GM18505 (cell line): Measurements from ENCODE around the gene FOXN3.
A peak's percentile ranks its signal among the peaks of the same experiment; 100 is the strongest.

Experiments
- ATAC-seq: cut with Tn5 transposase; IDR thresholded peaks from one replicate; pipeline ENCODE4 v1.9.1; 2021; ENCODE audit not compliant: unreplicated experiment
- POLR2A ChIP-seq: IDR thresholded peaks from 4 replicates; pipeline ENCODE4 v1.6.1; 2011; ENCODE audit warnings: borderline replicate concordance; ENCODE audit not compliant: insufficient read depth, insufficient read length; ENCODE audit errors: extremely low read depth

The FOXN3 gene

GRCh38 chr14:89360277-89360676 is 56.8 kb downstream of the FOXN3 start:
- no peak for ATAC-seq
- no peak for TF ChIP-seq POLR2A

- no peak for TF ChIP-seq POLR2A
- ATAC-seq, result no peak
These were observed 57.4 kb downstream of the FOXN3 start for GRCh38 chr14:89359477-89360222.

GRCh38 chr14:89357655-89358297 is 59.3 kb downstream of the FOXN3 start:
- ATAC-seq, result no peak

GRCh38 chr14:89356927-89357326 is 60.1 kb downstream of the FOXN3 start:
- no peak for ATAC-seq
- no peak for TF ChIP-seq POLR2A

More at GRCh38 chr14:89357655-89358297, 59.3 kb downstream of the FOXN3 start:
- no peak for TF ChIP-seq POLR2A

- no peak for TF ChIP-seq POLR2A
- ATAC-seq, result no peak
These were observed 60.5 kb downstream of the FOXN3 start for GRCh38 chr14:89356496-89356895.

GRCh38 chr14:89353766-89354113 is 63.3 kb downstream of the FOXN3 start:
- no peak for TF ChIP-seq POLR2A
- no peak for ATAC-seq

GRCh38 chr14:89352976-89353765 is 63.9 kb downstream of the FOXN3 start:
- no peak for ATAC-seq

GRCh38 chr14:89351516-89352404 is 65.3 kb downstream of the FOXN3 start:
- ATAC-seq, result no peak
- TF ChIP-seq POLR2A, result peak; percentile 18

More at GRCh38 chr14:89352976-89353765, 63.9 kb downstream of the FOXN3 start:
- no peak for TF ChIP-seq POLR2A

GRCh38 chr14:89351221-89351515 is 65.9 kb downstream of the FOXN3 start:
- TF ChIP-seq POLR2A, result no peak
- ATAC-seq, result no peak

GRCh38 chr14:89350152-89350551 is 66.9 kb downstream of the FOXN3 start:
- ATAC-seq, result no peak
- TF ChIP-seq POLR2A, result no peak

- ATAC-seq, result no peak
- no peak for TF ChIP-seq POLR2A
These were observed 67.6 kb downstream of the FOXN3 start for GRCh38 chr14:89349171-89350008.

GRCh38 chr14:89348722-89349121 is 68.3 kb downstream of the FOXN3 start:
- no peak for TF ChIP-seq POLR2A
- ATAC-seq, result no peak
